GM06990 (cell line): ENCODE results near the gene ZBTB34.
"Not testable (repeated sequence)": the region's sequence is repeated elsewhere in the genome, so short reads cannot be mapped to it uniquely, and the experiment has no call there.

Source experiments
- DNase-seq: peaks from one replicate; pipeline ENCODE4 v3.0.0-alpha.2; 2011; ENCODE audit not compliant: insufficient read length; ENCODE audit errors: extremely low read depth
- H3K27me3 ChIP-seq: replicated peaks from 2 replicates; pipeline ENCODE4 v1.6.0; 2011; ENCODE audit warnings: low read length; ENCODE audit not compliant: control insufficient read depth, insufficient read depth
- H3K36me3 ChIP-seq: 2 replicates; pipeline ENCODE4 v1.5.1; 2011; ENCODE audit warnings: low read length; ENCODE audit not compliant: control insufficient read depth, insufficient read depth
- H3K4me3 ChIP-seq: replicated peaks from 2 replicates; pipeline ENCODE4 v1.5.1; 2011; ENCODE audit warnings: low read depth, mild to moderate bottlenecking, control low read depth, low read length
- TF ChIP-seq, protein P1 (sequence below): IDR thresholded peaks from 2 replicates; pipeline ENCODE4 v1.5.1; 2011; ENCODE audit warnings: low read length, control low read depth, mild to moderate bottlenecking, inconsistent platforms; ENCODE audit not compliant: insufficient read depth, poor library complexity, severe bottlenecking

The ZBTB34 gene, protein sequence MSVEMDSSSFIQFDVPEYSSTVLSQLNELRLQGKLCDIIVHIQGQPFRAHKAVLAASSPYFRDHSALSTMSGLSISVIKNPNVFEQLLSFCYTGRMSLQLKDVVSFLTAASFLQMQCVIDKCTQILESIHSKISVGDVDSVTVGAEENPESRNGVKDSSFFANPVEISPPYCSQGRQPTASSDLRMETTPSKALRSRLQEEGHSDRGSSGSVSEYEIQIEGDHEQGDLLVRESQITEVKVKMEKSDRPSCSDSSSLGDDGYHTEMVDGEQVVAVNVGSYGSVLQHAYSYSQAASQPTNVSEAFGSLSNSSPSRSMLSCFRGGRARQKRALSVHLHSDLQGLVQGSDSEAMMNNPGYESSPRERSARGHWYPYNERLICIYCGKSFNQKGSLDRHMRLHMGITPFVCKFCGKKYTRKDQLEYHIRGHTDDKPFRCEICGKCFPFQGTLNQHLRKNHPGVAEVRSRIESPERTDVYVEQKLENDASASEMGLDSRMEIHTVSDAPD

DNA sequence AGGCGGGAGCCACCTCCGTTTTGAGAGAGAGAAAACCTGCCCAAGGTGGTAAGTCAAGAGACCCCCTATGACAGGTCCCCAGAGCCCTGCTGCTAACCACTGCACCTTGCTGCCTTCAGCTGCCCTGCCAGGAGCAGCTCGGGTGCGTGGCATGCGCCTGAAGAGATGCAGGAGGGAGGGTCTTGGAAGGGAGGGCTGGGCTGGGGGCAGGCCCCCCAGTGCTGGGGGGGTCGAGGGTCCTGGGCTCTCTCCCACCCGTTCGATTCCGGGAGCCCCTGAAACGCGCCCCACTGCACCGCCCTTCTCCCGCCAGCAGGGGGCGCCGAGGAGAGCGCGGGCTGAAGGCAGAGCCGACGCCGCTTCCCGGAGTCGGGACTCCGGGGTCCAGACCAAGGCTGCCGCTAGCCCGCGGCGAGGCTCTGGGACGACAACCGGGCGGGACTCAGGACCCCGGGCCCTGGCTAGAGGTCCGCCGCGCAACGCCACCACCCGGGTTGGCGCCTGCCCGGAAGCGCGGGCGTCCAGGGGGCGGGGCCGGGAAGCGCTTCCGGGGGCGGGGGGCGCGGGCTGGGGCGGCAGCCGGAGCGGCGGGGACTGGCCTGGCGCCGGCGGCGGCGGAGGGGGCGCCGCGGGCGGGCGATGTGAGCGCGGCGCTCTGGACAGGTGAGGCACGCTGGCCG, at the start of gene ZBTB34:
ZBTB34 (plus strand) TSS at position 563 of the 680 bp plus-strand sequence. CDS start 18,761 bp downstream, outside the sequence.
- Histone ChIP-seq H3K27me3 (peaks cover 2% of the 10 kb centered on the region; the same call in 1 of the 2 replicates), H3K4me3 (peak within 1 kb of the TSS; percentile 78), H3K36me3 (no peaks in the 10 kb centered on the region; the same call in 1 of the 2 replicates)
- TF ChIP-seq, protein P1, sequence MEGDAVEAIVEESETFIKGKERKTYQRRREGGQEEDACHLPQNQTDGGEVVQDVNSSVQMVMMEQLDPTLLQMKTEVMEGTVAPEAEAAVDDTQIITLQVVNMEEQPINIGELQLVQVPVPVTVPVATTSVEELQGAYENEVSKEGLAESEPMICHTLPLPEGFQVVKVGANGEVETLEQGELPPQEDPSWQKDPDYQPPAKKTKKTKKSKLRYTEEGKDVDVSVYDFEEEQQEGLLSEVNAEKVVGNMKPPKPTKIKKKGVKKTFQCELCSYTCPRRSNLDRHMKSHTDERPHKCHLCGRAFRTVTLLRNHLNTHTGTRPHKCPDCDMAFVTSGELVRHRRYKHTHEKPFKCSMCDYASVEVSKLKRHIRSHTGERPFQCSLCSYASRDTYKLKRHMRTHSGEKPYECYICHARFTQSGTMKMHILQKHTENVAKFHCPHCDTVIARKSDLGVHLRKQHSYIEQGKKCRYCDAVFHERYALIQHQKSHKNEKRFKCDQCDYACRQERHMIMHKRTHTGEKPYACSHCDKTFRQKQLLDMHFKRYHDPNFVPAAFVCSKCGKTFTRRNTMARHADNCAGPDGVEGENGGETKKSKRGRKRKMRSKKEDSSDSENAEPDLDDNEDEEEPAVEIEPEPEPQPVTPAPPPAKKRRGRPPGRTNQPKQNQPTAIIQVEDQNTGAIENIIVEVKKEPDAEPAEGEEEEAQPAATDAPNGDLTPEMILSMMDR, result peak; percentile 100
- DNase-seq, result peak; percentile 79

DNA sequence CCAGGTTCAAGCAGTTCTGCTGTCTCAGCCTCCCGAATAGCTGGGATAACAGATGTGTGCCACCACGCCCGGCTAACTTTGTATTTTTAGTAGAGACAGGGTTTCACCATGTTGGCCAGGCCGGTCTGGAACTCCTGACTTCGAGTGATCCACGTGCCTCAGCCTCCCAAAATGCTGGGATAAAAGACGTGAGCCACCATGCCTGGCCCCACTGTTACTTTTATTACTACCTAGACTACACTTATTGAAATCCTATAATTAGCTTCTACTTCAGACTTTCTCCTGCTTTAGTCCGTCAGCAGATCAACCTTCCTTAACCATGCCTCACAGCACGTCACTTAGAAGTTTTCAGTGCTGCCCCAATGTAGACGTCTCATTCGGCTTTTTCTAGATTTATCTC, 47.4 kb upstream of the ZBTB34 start:
- no peak for DNase-seq
- TF ChIP-seq, protein P1, result no peak
- H3K36me3 ChIP-seq, result peaks cover 11% of the 10 kb centered on the region
- no peaks in the 10 kb centered on the region for H3K27me3 ChIP-seq
- no peak overlapping the region for H3K4me3 ChIP-seq

DNA sequence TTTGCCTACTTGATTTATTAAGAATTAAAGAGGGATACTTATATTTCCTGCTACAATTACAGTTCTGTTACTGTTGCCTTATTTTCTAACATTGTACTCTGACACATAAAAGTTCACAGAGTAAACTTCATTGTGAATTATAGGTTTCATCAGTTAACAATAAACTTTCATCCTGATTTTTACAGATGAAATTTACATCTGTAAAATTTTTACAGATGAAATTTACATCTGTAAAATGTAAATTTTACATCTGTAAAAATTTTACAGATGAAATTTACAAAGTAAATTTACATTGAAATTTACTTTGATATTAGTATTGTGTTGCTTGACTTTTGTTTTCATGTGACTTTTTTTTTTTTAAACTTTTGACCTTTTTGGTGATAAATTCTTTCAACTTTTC, 46.3 kb upstream of the ZBTB34 start:
- Histone ChIP-seq H3K27me3 (no peaks in the 10 kb centered on the region), H3K36me3 (peaks cover 14% of the 10 kb centered on the region), H3K4me3 (no peak overlapping the region)
- TF ChIP-seq, protein P1, result no peak
- no peak for DNase-seq

DNA sequence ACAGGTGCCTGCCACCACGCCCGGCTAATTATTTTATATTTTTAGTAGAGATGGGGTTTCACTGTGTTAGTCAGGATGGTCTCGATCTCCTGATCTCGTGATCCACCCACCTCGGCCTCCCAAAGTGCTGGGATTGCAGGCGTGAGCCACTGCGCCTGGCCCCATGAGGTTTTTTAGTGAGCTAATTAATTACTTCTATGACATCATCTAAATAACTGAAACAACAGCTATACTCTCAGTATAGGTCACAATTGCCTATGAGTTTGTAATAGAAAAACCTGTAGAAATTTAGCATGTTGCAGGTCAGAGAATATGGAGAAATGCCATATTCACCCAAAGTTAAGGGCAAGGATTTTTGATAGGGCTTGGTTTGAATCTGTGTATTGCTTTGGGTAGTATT, 42.8 kb upstream of the ZBTB34 start:
- H3K27me3 ChIP-seq, H3K4me3 ChIP-seq, DNase-seq: not testable (repeated sequence)
- peaks cover 13% of the 10 kb centered on the region for H3K36me3 ChIP-seq

DNA sequence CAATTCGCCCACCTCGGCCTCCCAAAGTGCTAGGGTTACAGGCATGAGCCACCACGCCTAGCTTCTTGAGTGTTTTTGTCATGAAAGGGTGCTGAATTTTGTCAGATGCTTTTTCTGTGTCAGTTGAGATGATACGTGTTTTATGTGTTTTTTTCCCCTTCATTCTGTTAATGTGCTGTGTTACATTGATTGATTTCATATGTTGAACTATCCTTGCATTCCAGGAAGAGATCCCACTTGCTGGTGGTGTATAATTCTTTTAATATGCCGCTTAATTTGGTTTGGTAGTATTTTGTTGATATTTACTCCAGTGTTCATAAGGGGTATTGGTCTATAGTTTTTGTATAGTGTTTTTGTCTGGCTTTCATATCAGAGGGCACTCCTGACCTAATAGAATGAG, 42.0 kb upstream of the ZBTB34 start:
- Histone ChIP-seq H3K36me3 (peaks cover 6% of the 10 kb centered on the region), H3K27me3 (no peaks in the 10 kb centered on the region), H3K4me3 (no peak overlapping the region)
- no peak for DNase-seq
- TF ChIP-seq, protein P1, result no peak

DNA sequence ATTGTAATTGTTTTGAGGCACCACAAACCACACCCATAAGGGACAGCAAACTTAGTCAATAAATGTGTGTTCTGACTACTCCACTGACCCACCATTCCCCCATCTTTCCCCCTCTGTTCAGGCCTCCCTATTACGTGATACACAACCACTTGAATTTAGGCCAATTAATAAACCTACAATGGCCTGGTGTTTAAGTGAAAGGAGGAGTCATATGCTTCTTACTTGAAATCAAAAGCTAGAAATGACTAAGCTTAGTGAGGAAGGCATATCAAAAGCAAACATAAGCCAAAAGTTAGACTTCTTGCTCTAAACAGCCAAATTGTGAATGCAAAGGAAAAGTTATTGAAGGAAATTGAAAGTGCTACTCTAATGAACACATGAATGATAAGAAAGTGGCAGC, 41.0 kb upstream of the ZBTB34 start:
- peaks cover 6% of the 10 kb centered on the region for H3K36me3 ChIP-seq
- no peak overlapping the region for H3K4me3 ChIP-seq
- no peaks in the 10 kb centered on the region for H3K27me3 ChIP-seq
- DNase-seq, result peak; percentile 35
- TF ChIP-seq, protein P1, result no peak
